Inflammatory macrophage treated with lipopolysaccharide for 4 hours (primary cell): ENCODE data around the gene B3GNT9.

ENCODE experiments used
- DNase-seq: peaks from one replicate; pipeline ENCODE4 v3.0.0-alpha.2; 2020

B3GNT9 gene

GRCh38 chr16:67184995-67185650 is 34.3 kb upstream of the B3GNT9 start:
- DNase-seq, result peak; percentile 86

- no peak for DNase-seq
Observed at GRCh38 chr16:67184453-67184994, 33.7 kb upstream of the B3GNT9 start.

- DNase-seq, result peak; percentile 97
Observed at GRCh38 chr16:67183627-67184452, 33.0 kb upstream of the B3GNT9 start, which contains the start of gene MATCAP1. Gene MATCAP1, minus strand, starts transcription at chr16:67183963. Its CDS starts 3,353 bp downstream, at chr16:67180610.

- DNase-seq, result no peak
Observed at GRCh38 chr16:67183284-67183626, 32.5 kb upstream of the B3GNT9 start.

- peak; percentile 26 for DNase-seq
Observed at GRCh38 chr16:67182288-67182687, 31.5 kb upstream of the B3GNT9 start.

GRCh38 chr16:67181346-67181745 is 30.5 kb upstream of the B3GNT9 start:
- no peak for DNase-seq

- DNase-seq, result no peak
Observed at GRCh38 chr16:67180166-67180565, 29.4 kb upstream of the B3GNT9 start.

GRCh38 chr16:67179421-67180080 is 28.8 kb upstream of the B3GNT9 start:
- no peak for DNase-seq

GRCh38 chr16:67177743-67178699 is 27.2 kb upstream of the B3GNT9 start:
- peak; percentile 47 for DNase-seq

GRCh38 chr16:67176662-67177061 is 25.9 kb upstream of the B3GNT9 start:
- no peak for DNase-seq

- no peak for DNase-seq
Observed at GRCh38 chr16:67174706-67175231, 24.0 kb upstream of the B3GNT9 start.

- peak; percentile 64 for DNase-seq
Observed at GRCh38 chr16:67173808-67174705, 23.3 kb upstream of the B3GNT9 start.

GRCh38 chr16:67173323-67173722 is 22.5 kb upstream of the B3GNT9 start:
- no peak for DNase-seq

GRCh38 chr16:67170949-67171649 is 20.3 kb upstream of the B3GNT9 start:
- DNase-seq, result peak; percentile 23

- peak; percentile 79 for DNase-seq
Observed at GRCh38 chr16:67170168-67170948, 19.6 kb upstream of the B3GNT9 start, which contains the start of gene NOL3. Gene NOL3, plus strand, starts transcription at chr16:67170538.

GRCh38 chr16:67169642-67170167 is 18.9 kb upstream of the B3GNT9 start:
- DNase-seq, result peak; percentile 32

GRCh38 chr16:67169011-67169451 is 18.2 kb upstream of the B3GNT9 start:
- DNase-seq, result no peak

GRCh38 chr16:67167588-67167987 is 16.8 kb upstream of the B3GNT9 start:
- no peak for DNase-seq

- DNase-seq, result no peak
Observed at GRCh38 chr16:67166598-67167168, 15.9 kb upstream of the B3GNT9 start.
